Measurements from ENCODE around the gene PPP1R1A.

PPP1R1A gene

DNA sequence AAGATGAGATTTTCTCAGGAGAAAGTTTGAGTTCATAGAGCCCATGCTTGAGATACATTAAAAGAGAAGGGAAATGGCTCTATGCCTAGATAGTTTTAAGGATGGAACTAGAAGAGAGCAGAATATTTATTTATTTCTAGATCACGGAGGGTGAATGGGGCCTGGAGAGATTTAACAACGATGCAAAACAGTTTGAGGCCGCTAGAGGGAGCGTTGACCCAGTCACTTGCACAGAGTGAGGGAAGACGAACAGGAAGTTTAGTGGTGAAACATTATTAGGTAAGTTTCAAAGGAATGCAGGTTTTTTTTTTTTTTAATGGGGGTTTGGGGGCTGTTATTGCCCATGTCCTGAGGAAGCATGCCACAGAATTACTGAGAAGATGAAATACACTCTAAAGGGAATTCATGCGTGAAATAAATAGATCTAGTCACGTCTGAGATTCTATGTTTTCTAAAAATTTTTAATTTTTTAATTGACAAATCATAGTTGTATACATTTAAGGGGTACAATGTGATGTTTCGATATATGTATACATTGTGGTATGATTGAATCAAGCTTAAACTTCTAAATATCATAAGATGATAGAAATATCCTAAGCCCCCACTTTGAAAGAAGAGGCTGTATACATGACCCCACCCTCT is 14.8 kb upstream of the PPP1R1A start:
- DNase-seq (ENCODE audit: low read depth): peak; percentile 82

- DNase-seq (ENCODE audit: low read depth): no peak
These were observed 14.2 kb upstream of the PPP1R1A start for GRCh38 chr12:54602661-54603060.

DNA sequence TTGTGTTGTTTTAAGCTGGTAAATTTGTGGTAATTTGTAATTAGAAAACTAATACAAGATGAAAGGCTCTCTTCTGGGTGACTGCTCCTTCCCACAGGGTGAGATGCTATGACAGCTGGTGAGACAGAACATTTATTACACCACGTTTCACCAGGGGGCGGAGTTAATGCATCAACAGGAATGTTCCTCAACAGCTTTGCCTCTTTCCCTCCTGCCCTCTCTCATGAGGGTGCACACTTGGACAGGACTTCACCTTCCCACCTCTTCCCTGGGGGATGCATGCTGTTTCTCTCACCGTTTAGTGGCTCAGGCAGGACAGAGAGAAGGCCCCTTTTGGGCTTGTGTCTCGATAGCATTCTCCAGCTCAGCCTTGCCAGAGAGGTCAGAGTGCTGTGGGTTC is 13.4 kb upstream of the PPP1R1A start:
- peak; percentile 48 for DNase-seq (ENCODE audit: low read depth)

- no peak for DNase-seq (ENCODE audit: low read depth)
These were observed 10.5 kb upstream of the PPP1R1A start for GRCh38 chr12:54598970-54599369.

DNA sequence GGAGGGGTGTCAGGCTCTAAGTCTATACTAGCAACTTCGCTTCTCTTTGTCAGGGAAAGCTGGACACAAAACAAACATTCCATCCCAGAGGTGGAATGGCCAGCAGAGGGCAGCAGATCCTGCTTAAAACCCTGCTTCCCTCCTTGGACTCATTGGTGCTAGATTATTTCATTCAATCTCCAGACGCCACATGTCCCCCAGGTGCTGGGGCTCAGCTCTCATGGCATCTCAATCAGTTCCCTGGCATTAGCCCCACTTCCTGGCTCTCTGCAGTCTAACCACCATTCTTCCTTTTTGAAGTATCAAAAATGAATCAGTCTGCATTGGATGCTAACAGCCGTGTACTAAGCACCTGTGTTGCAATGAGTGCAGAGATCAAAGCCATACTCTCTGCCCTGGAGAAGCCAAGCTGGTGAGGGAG is 8.1 kb upstream of the PPP1R1A start:
- DNase-seq (ENCODE audit: low read depth): peak; percentile 66

DNA sequence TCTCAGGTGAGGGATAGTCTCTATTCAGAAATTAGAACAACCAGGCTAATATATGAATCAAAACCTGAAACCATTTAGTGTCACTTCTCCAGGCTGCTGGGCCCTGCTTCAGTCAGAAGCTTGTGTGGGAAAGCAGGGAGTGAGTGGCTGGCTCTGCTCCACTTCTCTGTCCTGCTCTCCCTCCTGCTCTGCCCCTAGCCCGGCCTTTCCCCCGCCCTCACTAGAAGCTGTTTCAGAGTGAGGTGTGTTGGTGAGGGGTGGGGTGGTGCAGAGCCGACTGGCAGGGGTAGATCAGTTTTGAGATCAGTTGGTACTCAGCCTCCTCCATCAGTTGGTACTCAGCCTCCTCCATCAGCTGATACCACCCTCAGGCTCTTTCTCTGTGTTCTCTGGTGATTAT is 7.0 kb upstream of the PPP1R1A start:
- no peak for DNase-seq (ENCODE audit: low read depth)

- no peak for DNase-seq (ENCODE audit: low read depth)
These were observed 5.3 kb upstream of the PPP1R1A start for GRCh38 chr12:54593725-54594124.

- DNase-seq (ENCODE audit: low read depth): peak; percentile 17
These were observed 4.7 kb upstream of the PPP1R1A start for GRCh38 chr12:54593135-54593534.

GRCh38 chr12:54592316-54592715 is 3.9 kb upstream of the PPP1R1A start:
- no peak for DNase-seq (ENCODE audit: low read depth)

DNA sequence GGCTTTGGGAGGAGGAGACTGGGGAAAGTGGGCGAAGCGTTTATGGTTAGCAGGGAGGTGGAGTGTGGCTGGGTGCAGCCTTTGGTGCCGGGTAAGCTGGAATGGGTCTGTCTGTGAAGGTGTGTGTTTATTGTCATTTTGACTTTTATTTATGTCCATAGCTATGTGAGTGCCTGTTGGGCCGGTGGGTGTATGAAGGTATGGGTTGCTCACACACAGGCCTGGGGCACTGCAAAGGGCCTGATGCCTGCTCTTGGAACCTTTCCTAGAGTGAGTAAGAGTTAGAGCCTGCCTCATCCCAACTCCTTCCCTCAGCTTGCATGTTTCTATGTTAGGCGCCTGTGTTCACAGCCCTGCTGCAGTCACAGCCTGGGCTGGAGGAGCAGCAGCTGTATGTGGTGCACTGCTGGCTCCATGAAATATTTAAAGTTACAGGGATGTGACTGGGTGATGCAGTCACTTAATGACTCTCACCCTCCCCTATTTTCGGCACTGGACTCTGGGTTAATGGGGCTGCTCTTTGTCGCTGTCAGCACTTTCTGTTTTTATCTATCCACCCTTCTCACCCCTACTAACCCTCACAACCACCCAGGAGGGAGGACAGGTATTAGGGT is 2.6 kb upstream of the PPP1R1A start:
- DNase-seq (ENCODE audit: low read depth): no peak

GRCh38 chr12:54589964-54590363 is 1.5 kb upstream of the PPP1R1A start:
- DNase-seq (ENCODE audit: low read depth): no peak

DNA sequence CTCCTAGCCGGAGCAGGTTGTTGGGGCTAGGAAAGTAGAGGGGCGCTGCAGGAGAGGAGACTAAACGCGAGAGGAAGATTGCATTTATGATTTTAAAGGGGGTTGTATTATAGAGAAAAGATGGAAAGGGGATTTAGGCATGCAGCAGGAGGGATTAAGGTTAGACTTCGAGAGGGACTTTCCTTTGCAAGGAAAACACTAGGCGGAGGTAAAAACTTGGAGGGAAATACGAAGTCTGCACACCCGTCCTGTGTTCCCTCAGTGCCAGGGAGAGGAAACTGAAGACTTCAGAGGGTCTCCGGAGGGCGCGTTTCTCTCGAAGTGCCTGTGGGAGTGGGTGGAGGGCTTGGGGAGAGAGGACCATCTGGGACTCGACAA is 420 bp upstream of the PPP1R1A start:
- DNase-seq (ENCODE audit: low read depth): no peak

GRCh38 chr12:54587315-54587873 is 1.1 kb downstream of the PPP1R1A start:
- no peak for DNase-seq (ENCODE audit: low read depth)

- no peak for DNase-seq (ENCODE audit: low read depth)
These were observed 1.8 kb downstream of the PPP1R1A start for GRCh38 chr12:54586620-54587019.

DNA sequence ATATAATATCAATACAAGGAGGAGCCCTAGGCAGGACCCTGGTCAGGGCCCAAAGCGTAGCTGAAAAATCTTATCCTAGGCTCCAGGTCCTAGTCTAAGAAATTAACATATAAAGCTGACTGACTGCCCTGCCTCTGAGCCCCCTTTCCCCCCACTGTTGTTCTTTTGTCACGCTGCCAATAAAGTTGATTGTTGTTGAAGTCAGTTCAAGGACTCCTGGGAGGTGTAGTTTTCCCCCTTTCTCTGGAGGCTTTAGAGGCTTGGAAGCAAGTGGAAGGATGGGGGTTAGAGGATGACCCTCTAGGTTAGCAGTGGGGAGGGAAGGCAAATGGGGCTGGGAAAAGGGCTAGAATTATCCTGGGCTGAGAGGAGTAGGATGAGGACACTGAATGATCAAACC is 3.2 kb downstream of the PPP1R1A start:
- no peak for DNase-seq (ENCODE audit: low read depth)

DNA sequence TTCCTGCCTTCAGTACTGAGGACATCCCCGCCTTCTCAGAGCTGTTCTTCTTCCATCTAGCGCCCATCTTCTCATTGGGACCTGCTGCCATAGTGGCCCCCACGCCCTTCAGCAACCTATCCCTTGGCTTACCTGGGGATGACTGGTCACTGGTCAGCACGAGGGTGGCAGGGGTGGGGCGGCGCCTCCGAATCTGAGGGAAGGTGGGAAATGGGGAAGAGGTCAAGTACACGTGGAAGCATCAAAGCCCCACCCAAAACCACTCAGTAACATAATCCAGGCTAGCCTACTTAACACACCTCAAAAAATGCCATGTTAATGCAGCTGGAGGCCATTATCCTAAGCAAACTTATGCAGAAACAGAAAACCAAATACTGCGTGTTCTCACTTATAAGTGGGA is 4.3 kb downstream of the PPP1R1A start:
- DNase-seq (ENCODE audit: low read depth): no peak

DNA sequence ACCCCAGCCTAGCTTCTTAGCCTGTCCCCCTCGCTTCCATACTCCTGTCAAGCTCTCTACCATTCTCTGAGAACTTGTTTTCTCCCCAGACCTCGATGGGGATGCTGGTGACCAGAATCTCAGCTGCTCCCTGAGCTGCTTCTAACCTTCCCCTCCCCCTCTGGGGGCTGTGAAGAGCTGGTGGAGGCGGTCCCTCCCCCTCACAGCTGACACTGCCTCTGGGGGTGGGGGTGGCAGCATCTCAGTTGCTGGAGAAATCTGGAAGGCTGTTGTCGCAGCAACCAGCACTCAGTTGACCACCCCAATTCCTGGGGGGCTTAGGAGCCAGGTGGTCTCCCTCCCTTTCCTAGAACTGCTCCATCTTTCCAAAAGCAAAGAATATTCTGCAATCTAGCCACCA is 4.7 kb downstream of the PPP1R1A start:
- no peak for DNase-seq (ENCODE audit: low read depth)

DNA sequence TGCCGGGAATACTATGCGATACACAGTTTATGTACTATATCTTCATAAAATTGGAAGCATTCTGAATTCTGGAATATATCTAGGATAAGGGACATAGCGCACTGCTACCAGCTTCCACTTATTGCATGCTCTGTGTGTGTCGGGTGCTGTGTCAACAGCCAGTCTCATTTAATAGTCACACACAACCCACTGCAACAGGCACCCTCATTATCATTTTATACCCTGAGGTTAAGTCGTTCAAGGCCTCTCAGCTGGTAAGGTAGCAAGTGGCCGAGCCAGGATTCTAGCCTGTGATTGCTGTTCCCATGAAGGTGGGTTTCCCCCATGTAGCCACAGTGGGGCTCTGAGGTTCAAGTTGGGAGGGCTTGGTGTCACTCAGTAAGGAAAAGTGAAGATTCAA is 7.0 kb downstream of the PPP1R1A start:
- no peak for DNase-seq (ENCODE audit: low read depth)

- DNase-seq (ENCODE audit: low read depth): peak; percentile 73
These were observed 8.6 kb downstream of the PPP1R1A start for GRCh38 chr12:54579696-54580333.

GRCh38 chr12:54579258-54579657 is 9.2 kb downstream of the PPP1R1A start:
- no peak for DNase-seq (ENCODE audit: low read depth)

DNA sequence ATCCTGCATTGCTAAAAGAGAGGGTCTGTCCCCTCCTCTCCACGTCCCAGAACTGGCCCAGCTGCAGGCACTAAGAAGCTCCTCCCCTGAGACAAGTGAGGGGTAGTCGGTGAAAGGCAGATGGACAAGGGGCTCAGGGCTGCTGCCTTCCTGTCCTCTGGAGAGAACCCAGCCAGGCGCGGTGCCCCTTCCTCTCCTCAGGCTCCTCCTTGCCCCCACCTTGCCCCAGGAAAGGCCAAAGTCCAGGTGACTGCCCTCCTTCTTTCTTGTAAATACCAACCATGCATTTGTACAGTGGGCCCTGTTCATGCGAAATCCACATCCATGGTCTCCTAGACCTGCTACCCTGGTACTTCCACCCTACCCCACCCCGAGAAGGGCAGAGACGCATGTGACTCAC is 9.7 kb downstream of the PPP1R1A start:
- no peak for DNase-seq (ENCODE audit: low read depth)

- peak; percentile 14 for DNase-seq (ENCODE audit: low read depth)
These were observed 15.6 kb downstream of the PPP1R1A start for GRCh38 chr12:54572881-54573280.
